ENCODE data around the gene CACNG7. TPM values are rescaled to one million over a fixed set of nuclear protein-coding genes. Genes with fewer than 3 reads are reported as not detected.

The CACNG7 gene
- total RNA-seq, 1 experiment from 2014 or later: 22.7 TPM

- H2BK20ac ChIP-seq (ENCODE audit: low read depth, low read length, poor library complexity, severe bottlenecking): no peak overlapping the region
- no peaks in the 10 kb centered on the region for H3K79me1 ChIP-seq (ENCODE audit: insufficient read depth, low read depth, low read length, poor library complexity, severe bottlenecking)
- no peaks in the 10 kb centered on the region; the same call in 1 of the 2 replicates for H3K27me3 ChIP-seq (ENCODE audit: insufficient read depth, low read length)
- H3K4me1 ChIP-seq (ENCODE audit: insufficient read depth, low read length): no peaks in the 10 kb centered on the region
- H3K27me3 Mint-ChIP-seq (ENCODE audit: low read depth): peaks cover 52% of the 10 kb centered on the region
- H2AFZ ChIP-seq (ENCODE audit: low read length): no peak overlapping the region
- no peak overlapping the region for H3K23ac ChIP-seq (ENCODE audit: insufficient read length, low read depth, low read length)
- no peak overlapping the region for H3K56ac ChIP-seq (ENCODE audit: insufficient read length, low read depth, low read length)
- no peaks in the 10 kb centered on the region for H3K79me2 ChIP-seq (ENCODE audit: insufficient read depth, low read length)
- no peak overlapping the region for H4K5ac ChIP-seq (ENCODE audit: insufficient read length, low read depth, low read length)
- WGBS (ENCODE audit: extremely low coverage, insufficient read length, low lambda C conversion rate): no CpG with 5 or more reads among the region's 9 CpGs
- no peak overlapping the region for H2BK15ac ChIP-seq (ENCODE audit: low read depth, low read length)
- H3K27ac Mint-ChIP-seq: no peak overlapping the region
- H4K8ac ChIP-seq (replicated peaks; ENCODE audit: insufficient read length, low read depth, low read length): no peak overlapping the region
- no peaks in the 10 kb centered on the region; a peak in 1 of 7 replicates for H3K36me3 Mint-ChIP-seq (ENCODE audit: insufficient read depth in 1 of 3, low read depth in 3 of 3)
- no peak overlapping the region for H2BK5ac ChIP-seq (ENCODE audit: insufficient read length, low read length)
- H3K14ac ChIP-seq (ENCODE audit: insufficient read depth, low read length): no peak overlapping the region
- H3K23me2 ChIP-seq (ENCODE audit: insufficient read length, low read depth, low read length, poor library complexity, severe bottlenecking): peaks cover 5% of the 10 kb centered on the region
- H3K9ac ChIP-seq (ENCODE audit: extremely low read depth, insufficient read length, low read length): no peak overlapping the region
- H3K4me2 ChIP-seq (ENCODE audit: insufficient read depth, insufficient read length, low read length): peak overlapping the region; percentile 55
- no peak overlapping the region for H3K4ac ChIP-seq (ENCODE audit: low read depth, low read length)
- H4K91ac ChIP-seq (ENCODE audit: insufficient read length, low read depth, low read length): no peak overlapping the region
- no peak overlapping the region for H3K18ac ChIP-seq (ENCODE audit: insufficient read length, low read depth, low read length)
- H3K4me3 Mint-ChIP-seq: peak overlapping the region; percentile 59 to 70
- no peak overlapping the region for H2AK5ac ChIP-seq (ENCODE audit: insufficient read length, low read length)
- no peak for DNase-seq
- H2BK12ac ChIP-seq (ENCODE audit: insufficient read length, low read depth, low read length): no peak overlapping the region
- no peak overlapping the region for H3K27ac ChIP-seq (ENCODE audit: insufficient read length, low read depth, low read length)
- TF ChIP-seq CTCF (conservative IDR thresholded peaks at IDR 0.05): no peak
- H4K20me1 ChIP-seq (ENCODE audit: control insufficient read depth, insufficient read depth, insufficient read length): no peaks in the 10 kb centered on the region
- H2BK120ac ChIP-seq (ENCODE audit: low read depth, low read length, poor library complexity, severe bottlenecking): no peak overlapping the region
- peaks cover 5 to 20% of the 10 kb centered on the region in 2 experiments for H3K4me1 Mint-ChIP-seq
- no peaks in the 10 kb centered on the region; a peak in 1 of 5 replicates for H3K9me3 Mint-ChIP-seq
- no peaks in the 10 kb centered on the region for H3K9me3 ChIP-seq (ENCODE audit: control insufficient read depth, low read depth, low read length)
- H3T11ph ChIP-seq (ENCODE audit: low read length): no peak overlapping the region
Measured at GRCh38 chr19:53992211-53992610, 83.1 kb downstream of the CACNG7 start.
